HG02970 (cell line): Measurements from ENCODE around the gene NOX4.
"Not testable (repeated sequence)": the region's sequence is repeated elsewhere in the genome, so short reads cannot be mapped to it uniquely, and the experiment has no call there.

ENCODE experiments used
- ATAC-seq: cut with Tn5 transposase; IDR thresholded peaks from one replicate; pipeline ENCODE4 v1.9.1; 2021; ENCODE audit warnings: mild to moderate bottlenecking, moderate library complexity, moderate number of reproducible peaks; ENCODE audit not compliant: unreplicated experiment, low FRiP score

The NOX4 gene

DNA sequence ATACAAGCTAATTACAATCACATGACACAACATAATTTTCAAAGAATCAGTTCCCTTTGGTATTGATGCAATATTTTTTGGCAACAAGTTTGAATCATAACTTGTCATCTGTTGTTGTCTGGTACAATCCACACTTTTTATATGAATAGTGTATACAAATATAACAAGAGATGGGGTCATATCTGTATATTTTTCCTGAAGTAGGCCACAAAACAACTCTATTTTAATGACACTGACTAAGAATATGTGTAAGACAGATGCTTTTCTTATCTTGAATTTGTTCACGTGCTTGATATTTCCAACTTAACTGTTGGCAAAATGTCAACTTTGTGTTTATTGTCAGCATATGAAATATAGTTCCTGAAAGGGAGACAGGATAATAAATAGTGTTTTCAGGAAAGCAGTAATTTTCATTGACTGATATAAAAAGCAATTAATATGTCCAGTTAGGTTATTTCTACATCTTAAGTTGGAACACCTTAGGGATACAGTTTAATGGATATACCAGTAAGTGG is 27.9 kb downstream of the NOX4 start:
- ATAC-seq: no peak

DNA sequence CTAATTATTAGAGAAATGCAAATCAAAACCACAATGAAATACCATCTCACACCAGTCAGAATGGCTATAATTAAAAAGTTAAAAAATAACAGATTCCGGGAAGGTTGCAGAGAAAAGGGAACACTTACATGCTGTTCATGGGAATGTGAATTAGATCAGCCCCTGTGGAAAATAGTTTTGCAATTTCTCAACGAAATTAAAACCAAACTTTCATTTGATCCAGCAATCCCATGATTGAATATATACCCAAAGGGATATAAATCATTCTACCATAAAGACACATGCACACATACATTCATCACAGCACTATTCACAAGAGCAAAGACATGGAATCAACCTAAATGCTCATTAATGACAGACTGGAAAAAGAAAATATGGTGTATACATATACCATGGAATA is 32.5 kb downstream of the NOX4 start:
- no peak for ATAC-seq

- ATAC-seq: no peak
These were observed 34.0 kb downstream of the NOX4 start for GRCh38 chr11:89457190-89457589.

DNA sequence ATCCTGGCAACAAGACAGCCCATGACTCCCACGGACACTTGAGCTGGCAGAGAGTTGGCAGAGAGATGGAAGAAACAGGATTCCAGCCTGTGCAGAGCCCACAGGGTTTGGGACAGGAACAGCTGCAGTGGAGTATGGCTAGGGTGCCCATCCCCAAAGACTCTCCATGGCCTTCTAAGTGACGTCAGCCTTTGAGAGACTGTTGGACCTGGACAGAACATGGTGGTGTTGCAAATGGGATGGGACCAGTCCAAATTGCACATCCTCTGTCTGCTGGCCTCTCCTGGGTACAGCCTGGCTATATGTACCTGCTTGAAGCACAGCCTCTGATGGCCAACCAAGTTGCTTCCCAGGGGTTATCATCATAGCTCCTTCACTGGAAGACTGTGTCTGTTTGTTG is 34.5 kb downstream of the NOX4 start:
- no peak for ATAC-seq

DNA sequence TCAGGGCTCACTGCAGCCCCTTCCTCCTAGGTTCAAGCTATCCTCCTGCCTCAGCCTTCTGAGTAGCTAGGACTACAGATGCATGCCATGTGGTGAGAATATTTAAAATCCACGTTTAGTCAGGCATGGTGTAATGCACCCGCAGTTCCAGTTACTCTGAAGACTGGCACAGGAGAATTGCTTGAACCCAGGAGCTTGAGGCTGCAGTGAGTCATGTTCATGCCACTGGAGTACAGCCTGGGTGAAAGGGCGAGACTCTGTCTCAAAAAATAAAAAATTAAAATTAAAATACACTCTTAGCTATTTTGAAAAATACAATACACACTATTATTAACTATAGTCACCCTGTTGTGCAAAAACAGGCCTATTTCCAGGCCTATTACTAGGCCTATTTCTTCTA is 38.4 kb downstream of the NOX4 start:
- ATAC-seq: no peak

GRCh38 chr11:89447845-89448244 is 43.3 kb downstream of the NOX4 start:
- ATAC-seq: no peak

DNA sequence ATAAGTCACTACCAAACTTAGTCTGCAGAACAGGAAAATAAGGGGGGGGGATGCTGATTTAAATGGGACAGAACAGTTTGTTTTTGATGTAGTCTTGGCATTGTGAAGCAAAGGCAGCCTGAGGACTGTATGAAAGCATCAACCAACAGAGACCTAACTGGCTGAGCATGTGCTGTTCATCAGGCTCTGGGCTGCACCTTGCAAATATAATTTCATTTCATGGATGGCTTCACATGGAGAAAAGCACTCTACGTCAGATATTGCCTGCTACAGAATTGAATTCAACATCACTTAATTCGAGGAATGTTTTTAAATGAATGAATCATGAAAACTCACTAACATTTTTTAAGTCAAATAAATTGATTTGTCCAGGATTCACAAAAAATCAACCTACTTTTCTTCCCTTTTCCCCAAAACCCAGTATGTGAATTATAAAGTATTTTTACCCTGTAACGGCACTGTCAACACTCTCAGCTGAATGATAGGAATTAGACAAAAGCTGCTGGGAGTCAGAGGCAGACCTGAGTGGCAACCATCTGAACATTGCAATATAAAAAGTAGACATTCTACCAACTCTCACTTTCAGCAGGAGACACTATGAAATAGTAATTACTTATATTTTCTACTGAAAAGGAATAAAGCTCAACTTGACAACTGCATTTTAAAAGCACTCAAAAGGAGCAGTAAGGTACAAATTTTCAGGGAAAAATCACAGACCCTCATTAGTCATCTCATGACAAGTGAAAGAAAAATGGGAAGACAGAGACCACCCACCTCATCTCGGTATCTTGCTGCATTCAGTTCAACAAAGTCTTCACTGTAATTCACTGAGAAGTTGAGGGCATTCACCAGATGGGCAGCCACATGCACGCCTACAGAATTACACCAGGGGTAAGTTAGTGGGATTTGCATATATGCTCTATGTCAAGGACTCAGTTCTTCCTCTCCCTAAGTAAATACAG is 47.5 kb downstream of the NOX4 start:
- ATAC-seq: no peak

DNA sequence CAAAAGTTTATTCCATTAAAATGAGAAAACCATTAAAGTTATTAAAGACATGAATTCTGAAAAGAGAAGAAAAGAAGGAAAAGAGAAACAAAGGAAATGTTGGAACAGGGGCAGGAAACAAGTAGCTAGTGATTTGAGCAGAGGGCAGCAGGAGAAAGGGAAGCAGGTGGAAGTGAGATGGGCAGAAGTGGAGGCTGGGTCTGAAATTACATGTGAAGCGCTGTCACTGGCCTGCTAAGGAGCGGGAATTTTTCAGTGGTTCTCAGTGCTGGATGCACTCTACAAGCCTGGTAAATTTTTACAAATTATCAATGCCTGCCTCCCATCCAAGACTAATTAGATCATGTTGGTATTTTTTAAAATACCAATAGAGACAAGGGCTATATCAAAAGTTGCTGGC is 48.4 kb downstream of the NOX4 start:
- no peak for ATAC-seq

GRCh38 chr11:89441606-89442005 is 49.6 kb downstream of the NOX4 start:
- no peak for ATAC-seq

DNA sequence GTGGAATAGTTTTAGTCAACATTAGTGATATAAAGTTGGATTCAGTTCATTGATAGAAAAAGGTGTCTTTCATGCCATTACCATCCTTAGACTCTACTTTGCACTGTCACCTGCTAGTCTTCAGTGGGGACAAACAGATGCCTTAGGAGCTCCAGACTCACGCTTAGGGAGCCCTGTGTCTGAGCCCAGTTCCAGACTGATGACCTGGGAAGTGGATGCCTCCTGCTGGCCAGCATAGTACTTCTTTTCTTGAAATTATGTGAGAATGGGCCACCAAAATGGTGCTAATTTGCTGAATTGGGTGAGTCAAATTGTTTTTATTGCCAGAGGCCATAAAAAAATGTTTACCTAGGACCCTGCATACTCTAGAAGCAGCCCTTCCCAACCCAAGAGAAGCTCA is 53.9 kb downstream of the NOX4 start:
- ATAC-seq: no peak

- no peak for ATAC-seq
These were observed 55.1 kb downstream of the NOX4 start for GRCh38 chr11:89436071-89436470.

DNA sequence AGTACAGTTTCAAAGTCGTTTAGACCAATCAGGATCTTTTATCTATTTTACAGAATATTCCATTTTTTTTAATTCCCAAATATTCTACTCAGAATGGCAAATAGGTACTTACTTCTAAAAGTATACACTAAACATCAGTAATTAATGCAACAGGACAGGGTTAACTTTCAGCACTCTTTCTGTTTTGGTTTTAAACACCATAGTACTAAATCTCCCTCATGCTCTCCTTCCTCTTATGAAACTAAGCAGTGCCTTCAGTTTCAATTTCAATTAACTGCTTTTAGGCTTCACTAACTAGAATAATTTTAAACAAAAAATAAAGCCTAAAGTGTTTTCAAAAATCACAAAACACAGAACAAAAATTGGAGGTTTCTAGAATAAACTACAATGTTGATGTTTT is 57.9 kb downstream of the NOX4 start:
- peak; percentile 64 for ATAC-seq

- ATAC-seq: not testable (repeated sequence)
These were observed 59.0 kb downstream of the NOX4 start for GRCh38 chr11:89432182-89432581.

DNA sequence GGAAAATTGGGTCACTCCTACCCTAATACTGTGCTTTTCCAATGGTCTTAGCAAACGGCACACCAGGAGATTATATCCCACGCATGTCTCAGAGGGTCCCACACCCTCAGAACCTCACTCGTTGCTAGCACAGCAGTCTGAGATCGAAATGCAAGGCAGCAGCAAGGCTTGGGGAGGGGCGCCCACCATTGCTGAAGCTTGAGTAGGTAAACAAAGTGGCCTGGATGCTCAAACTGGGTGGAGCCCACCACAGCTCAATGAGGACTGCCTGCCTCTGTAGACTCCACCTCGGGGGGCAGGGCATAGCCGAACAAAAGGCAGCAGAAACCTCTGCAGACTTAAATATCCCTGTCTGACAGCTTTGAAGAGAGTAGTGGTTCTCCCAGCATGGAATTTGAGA is 64.7 kb downstream of the NOX4 start:
- not testable (repeated sequence) for ATAC-seq

GRCh38 chr11:89421718-89422117 is 69.5 kb downstream of the NOX4 start:
- no peak for ATAC-seq

- ATAC-seq: no peak
These were observed 70.2 kb downstream of the NOX4 start for GRCh38 chr11:89420981-89421380.

GRCh38 chr11:89416961-89417360 is 74.2 kb downstream of the NOX4 start:
- ATAC-seq: no peak

- ATAC-seq: not testable (repeated sequence)
These were observed 80.1 kb downstream of the NOX4 start for GRCh38 chr11:89411112-89411511.

- ATAC-seq: not testable (repeated sequence)
These were observed 80.5 kb downstream of the NOX4 start for GRCh38 chr11:89410666-89411065.

GRCh38 chr11:89408441-89408840 is 82.7 kb downstream of the NOX4 start:
- not testable (repeated sequence) for ATAC-seq

- no peak for ATAC-seq
These were observed 85.5 kb downstream of the NOX4 start for GRCh38 chr11:89405629-89406028.

- not testable (repeated sequence) for ATAC-seq
These were observed 99.5 kb downstream of the NOX4 start for GRCh38 chr11:89391654-89392053.
